COR-L47 (cell line): ENCODE measurements around the gene LKAAEAR1.

Experiments used
- DNase-seq: peaks from one replicate; lab custom pipeline; 2025; lab: John Stamatoyannopoulos, UW

The LKAAEAR1 gene

GRCh38 chr20:64065062-64065973 is 18.9 kb downstream of the LKAAEAR1 start:
- no peak for DNase-seq

GRCh38 chr20:64064145-64064698 is 20.0 kb downstream of the LKAAEAR1 start:
- DNase-seq: no peak

- DNase-seq: no peak
Observed at GRCh38 chr20:64063389-64064144, 20.6 kb downstream of the LKAAEAR1 start.

GRCh38 chr20:64062596-64063388 is 21.4 kb downstream of the LKAAEAR1 start, which contains the start of gene TCEA2:
TCEA2 (plus strand) TSS chr20:64063198; CDS start chr20:64063313, 115 bp downstream.
- peak; percentile 93 for DNase-seq

GRCh38 chr20:64062276-64062595 is 22.0 kb downstream of the LKAAEAR1 start:
- no peak for DNase-seq

GRCh38 chr20:64058536-64058935 is 25.7 kb downstream of the LKAAEAR1 start:
- no peak for DNase-seq

- peak; percentile 70 for DNase-seq
Observed at GRCh38 chr20:64057628-64058498, 26.3 kb downstream of the LKAAEAR1 start.

GRCh38 chr20:64056889-64057627 is 27.1 kb downstream of the LKAAEAR1 start:
- no peak for DNase-seq

- DNase-seq: no peak
Observed at GRCh38 chr20:64056639-64056888, 27.6 kb downstream of the LKAAEAR1 start.

GRCh38 chr20:64055893-64056638 is 28.1 kb downstream of the LKAAEAR1 start:
- no peak for DNase-seq

- no peak for DNase-seq
Observed at GRCh38 chr20:64055396-64055892, 28.8 kb downstream of the LKAAEAR1 start.

- no peak for DNase-seq
Observed at GRCh38 chr20:64053841-64054661, 30.1 kb downstream of the LKAAEAR1 start.

- DNase-seq: no peak
Observed at GRCh38 chr20:64052987-64053840, 31.0 kb downstream of the LKAAEAR1 start.

- no peak for DNase-seq
Observed at GRCh38 chr20:64052326-64052722, 31.9 kb downstream of the LKAAEAR1 start.

GRCh38 chr20:64051561-64052325 is 32.5 kb downstream of the LKAAEAR1 start:
- DNase-seq: no peak

- no peak for DNase-seq
Observed at GRCh38 chr20:64051033-64051452, 33.2 kb downstream of the LKAAEAR1 start.
